ENCODE results near the gene MAP1LC3B2. TPM values are rescaled to one million over a fixed set of nuclear protein-coding genes. Genes with fewer than 3 reads are reported as not detected.

MAP1LC3B2 gene
- total and polyA plus RNA-seq, 10 of the 15 experiments (the other 5 are each of a cell fraction or from before 2014, with no cell fraction given), result 0.23 to 2.7 (median 0.72) TPM; not detected in 3

DNA sequence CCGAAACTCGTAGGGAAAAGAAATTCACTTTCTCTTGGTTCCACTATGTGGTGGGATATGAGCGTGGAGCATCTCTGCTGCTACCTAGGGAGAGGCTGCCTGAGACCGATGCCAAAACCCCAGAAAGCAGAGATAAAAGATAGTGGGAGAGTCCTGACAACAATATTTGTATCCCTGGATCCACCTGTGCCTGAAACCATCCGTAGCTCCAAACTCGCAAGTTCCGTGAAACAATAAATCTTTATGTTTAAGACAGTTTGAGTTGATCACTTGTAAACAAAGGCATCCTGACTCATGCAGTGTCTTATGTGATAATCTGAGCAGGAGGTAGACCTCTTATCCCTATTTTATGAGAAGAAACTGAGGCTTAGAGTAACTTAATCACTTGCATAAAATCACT lies 2.9 kb downstream of the MAP1LC3B2 start (continued):
- TF ChIP-seq, protein P1, sequence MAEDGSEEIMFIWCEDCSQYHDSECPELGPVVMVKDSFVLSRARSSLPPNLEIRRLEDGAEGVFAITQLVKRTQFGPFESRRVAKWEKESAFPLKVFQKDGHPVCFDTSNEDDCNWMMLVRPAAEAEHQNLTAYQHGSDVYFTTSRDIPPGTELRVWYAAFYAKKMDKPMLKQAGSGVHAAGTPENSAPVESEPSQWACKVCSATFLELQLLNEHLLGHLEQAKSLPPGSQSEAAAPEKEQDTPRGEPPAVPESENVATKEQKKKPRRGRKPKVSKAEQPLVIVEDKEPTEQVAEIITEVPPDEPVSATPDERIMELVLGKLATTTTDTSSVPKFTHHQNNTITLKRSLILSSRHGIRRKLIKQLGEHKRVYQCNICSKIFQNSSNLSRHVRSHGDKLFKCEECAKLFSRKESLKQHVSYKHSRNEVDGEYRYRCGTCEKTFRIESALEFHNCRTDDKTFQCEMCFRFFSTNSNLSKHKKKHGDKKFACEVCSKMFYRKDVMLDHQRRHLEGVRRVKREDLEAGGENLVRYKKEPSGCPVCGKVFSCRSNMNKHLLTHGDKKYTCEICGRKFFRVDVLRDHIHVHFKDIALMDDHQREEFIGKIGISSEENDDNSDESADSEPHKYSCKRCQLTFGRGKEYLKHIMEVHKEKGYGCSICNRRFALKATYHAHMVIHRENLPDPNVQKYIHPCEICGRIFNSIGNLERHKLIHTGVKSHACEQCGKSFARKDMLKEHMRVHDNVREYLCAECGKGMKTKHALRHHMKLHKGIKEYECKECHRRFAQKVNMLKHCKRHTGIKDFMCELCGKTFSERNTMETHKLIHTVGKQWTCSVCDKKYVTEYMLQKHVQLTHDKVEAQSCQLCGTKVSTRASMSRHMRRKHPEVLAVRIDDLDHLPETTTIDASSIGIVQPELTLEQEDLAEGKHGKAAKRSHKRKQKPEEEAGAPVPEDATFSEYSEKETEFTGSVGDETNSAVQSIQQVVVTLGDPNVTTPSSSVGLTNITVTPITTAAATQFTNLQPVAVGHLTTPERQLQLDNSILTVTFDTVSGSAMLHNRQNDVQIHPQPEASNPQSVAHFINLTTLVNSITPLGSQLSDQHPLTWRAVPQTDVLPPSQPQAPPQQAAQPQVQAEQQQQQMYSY (CRISPR knock-in tag; IDR thresholded peaks at IDR 0.05), result no peak

DNA sequence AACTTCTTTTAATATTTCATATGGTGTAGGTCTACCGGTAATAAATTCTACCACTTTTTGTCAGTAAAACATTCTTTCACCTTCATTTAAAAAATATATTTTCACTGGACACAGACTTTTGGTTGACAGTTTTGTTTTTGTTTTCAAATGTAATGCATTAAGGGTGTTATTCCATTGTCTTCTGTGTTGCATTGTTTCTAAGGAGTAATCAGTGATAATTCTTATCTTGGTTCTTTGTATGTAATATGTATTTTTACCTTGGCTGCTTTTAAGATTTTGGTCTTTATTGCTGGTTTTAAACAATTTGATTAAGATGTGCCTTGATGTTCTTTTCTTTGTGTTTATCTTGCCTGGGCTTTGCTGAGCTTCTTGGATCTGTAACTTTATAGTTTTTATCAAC lies 4.1 kb downstream of the MAP1LC3B2 start:
- ChIA-PET CTCF (interaction anchor here (0.8 to 1.6 kb wide), 3 partner anchors 14 to 47 kb away, joined by 3 read pairs; no protein-coding TSS in a partner anchor), RAD21 (ENCODE audit: unreplicated experiment) (no interaction called here), SMC1A (ENCODE audit: uncharacterized antibody, unreplicated experiment) (interaction anchor here (0.6 to 0.9 kb wide), 2 partner anchors 46 to 1888 kb away, joined by 3 read pairs; no protein-coding TSS in a partner anchor), POLR2A (no interaction called here)
- Histone ChIP-seq H3K4me2 (ENCODE audit: control insufficient read depth, insufficient read depth) (no peak overlapping the region), H2AFZ (ENCODE audit: control insufficient read depth, low read depth, low read length) (no peak overlapping the region), H3K79me2 (ENCODE audit: control insufficient read depth, insufficient read depth, low read length) (no peaks in the 10 kb centered on the region), H3K4me1 (ENCODE audit: control insufficient read depth, insufficient read depth, low read length) (peaks cover 19% of the 10 kb centered on the region), H4K20me1 (ENCODE audit: control insufficient read depth, insufficient read depth) (no peaks in the 10 kb centered on the region), H3K9ac (ENCODE audit: control insufficient read depth, insufficient read depth, low read length) (no peak overlapping the region), H3K27ac (ENCODE audit: control insufficient read depth, insufficient read depth) (no peak overlapping the region), H3K36me3 (ENCODE audit: control insufficient read depth in 2 of 2, insufficient read depth in 2 of 2, low read length in 1 of 2) (no peaks in the 10 kb centered on the region), H3K9me3 (replicated peaks; ENCODE audit: control insufficient read depth, insufficient read depth, low read length) (peaks cover 44% of the 10 kb centered on the region), H3K27me3 (replicated peaks in 1 of 2; ENCODE audit: control insufficient read depth in 2 of 2, insufficient read depth in 2 of 2, low read length in 1 of 2) (peaks cover 0 to 2% of the 10 kb centered on the region in 2 experiments; a peak in 1 of 4 replicates), H3K4me3 (no peak overlapping the region)
- TF ChIP-seq MEF2A (IDR thresholded peaks at IDR 0.05; ENCODE audit: insufficient read depth, low read depth, low read length) (no peak), GABPA (IDR thresholded peaks at IDR 0.05; ENCODE audit: low read depth) (no peak), CBX5 (IDR thresholded peaks at IDR 0.05; ENCODE audit: low read depth) (peak; percentile 96), RAD51 (IDR thresholded peaks at IDR 0.05) (no peak), RAD21 (IDR thresholded peaks at IDR 0.05; ENCODE audit: insufficient read depth, low read depth, low read length) (no peak), TCF3 (IDR thresholded peaks at IDR 0.05; ENCODE audit: borderline replicate concordance, insufficient read depth, low read depth, low read length) (no peak), BHLHE40 (IDR thresholded peaks at IDR 0.05; ENCODE audit: borderline replicate concordance in 1 of 2, low read depth in 2 of 2, low read length in 1 of 2) (no peak), TBL1XR1 (IDR thresholded peaks at IDR 0.05; ENCODE audit: low read depth, low read length) (no peak)
- TF ChIP-seq, protein P2, sequence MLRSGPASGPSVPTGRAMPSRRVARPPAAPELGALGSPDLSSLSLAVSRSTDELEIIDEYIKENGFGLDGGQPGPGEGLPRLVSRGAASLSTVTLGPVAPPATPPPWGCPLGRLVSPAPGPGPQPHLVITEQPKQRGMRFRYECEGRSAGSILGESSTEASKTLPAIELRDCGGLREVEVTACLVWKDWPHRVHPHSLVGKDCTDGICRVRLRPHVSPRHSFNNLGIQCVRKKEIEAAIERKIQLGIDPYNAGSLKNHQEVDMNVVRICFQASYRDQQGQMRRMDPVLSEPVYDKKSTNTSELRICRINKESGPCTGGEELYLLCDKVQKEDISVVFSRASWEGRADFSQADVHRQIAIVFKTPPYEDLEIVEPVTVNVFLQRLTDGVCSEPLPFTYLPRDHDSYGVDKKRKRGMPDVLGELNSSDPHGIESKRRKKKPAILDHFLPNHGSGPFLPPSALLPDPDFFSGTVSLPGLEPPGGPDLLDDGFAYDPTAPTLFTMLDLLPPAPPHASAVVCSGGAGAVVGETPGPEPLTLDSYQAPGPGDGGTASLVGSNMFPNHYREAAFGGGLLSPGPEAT (IDR thresholded peaks at IDR 0.05; ENCODE audit: low read depth), result 0 out of 2 replicates have a peak, but pooled peaks have one; percentile 18
- intact Hi-C loops (cut with micrococcal nuclease; ENCODE audit: unreplicated experiment), result no loop called here
- in situ Hi-C loops (cut with MboI), result no loop called here
- FAIRE-seq, result no peak
- no peak for DNase-seq (ENCODE audit: low read depth, low spot score)
- no peak for ATAC-seq
- WGBS (ENCODE audit: insufficient coverage, insufficient replicate concordance, low lambda C conversion rate, missing lambda C conversion rate), result 95% methylated on average over 1 of the region's 1 CpG
- BruUV-seq (replicated peaks), result no TSS peak
